HUES48 (cell line): ENCODE measurements around the gene LCT.
"Not testable (repeated sequence)": the region's sequence is repeated elsewhere in the genome, so short reads cannot be mapped to it uniquely, and the experiment has no call there.

Experiments
- H3K27ac ChIP-seq: one replicate; pipeline ENCODE4 v1.7.0; 2013; ENCODE audit warnings: low read depth, low read length, inconsistent platforms
- H3K27me3 ChIP-seq: 2 replicates; pipeline ENCODE4 v1.6.1; 2013; ENCODE audit warnings: mild to moderate bottlenecking, low read length; ENCODE audit not compliant: control insufficient read depth, insufficient read depth
- H3K36me3 ChIP-seq: 2 replicates; pipeline ENCODE4 v1.6.1; 2013; ENCODE audit warnings: low read length; ENCODE audit not compliant: control insufficient read depth, insufficient read depth
- H3K4me1 ChIP-seq: 2 replicates; pipeline ENCODE4 v1.6.1; 2013; ENCODE audit warnings: mild to moderate bottlenecking, low read length; ENCODE audit not compliant: control insufficient read depth, insufficient read depth
- H3K4me3 ChIP-seq: 2 replicates; pipeline ENCODE4 v1.5.1; 2013; ENCODE audit warnings: mild to moderate bottlenecking, low read depth, low read length
- H3K9ac ChIP-seq: 2 replicates; pipeline ENCODE4 v1.6.1; 2013; ENCODE audit warnings: mild to moderate bottlenecking, low read depth, low read length, moderate library complexity
- H3K9me3 ChIP-seq: 2 replicates; pipeline ENCODE4 v1.6.1; 2013; ENCODE audit warnings: low read length; ENCODE audit not compliant: control insufficient read depth, insufficient read depth

Gene LCT

GRCh38 chr2:135817466-135817865, 19.5 kb downstream of the LCT start:
- no peak overlapping the region for H3K4me3 ChIP-seq
- no peaks in the 10 kb centered on the region for H3K27me3 ChIP-seq
- no peaks in the 10 kb centered on the region for H3K9me3 ChIP-seq
- H3K9ac ChIP-seq = no peak overlapping the region
- H3K27ac ChIP-seq = no peak overlapping the region
- no peaks in the 10 kb centered on the region for H3K4me1 ChIP-seq
- no peaks in the 10 kb centered on the region for H3K36me3 ChIP-seq

GRCh38 chr2:135815269-135815668, 21.7 kb downstream of the LCT start:
- Histone ChIP-seq H3K27me3 (no peaks in the 10 kb centered on the region), H3K27ac (no peak overlapping the region), H3K4me3 (no peak overlapping the region), H3K4me1 (no peaks in the 10 kb centered on the region), H3K9me3 (no peaks in the 10 kb centered on the region), H3K36me3 (no peaks in the 10 kb centered on the region), H3K9ac (no peak overlapping the region)

GRCh38 chr2:135812907-135813511, 24.0 kb downstream of the LCT start:
- no peaks in the 10 kb centered on the region for H3K4me1 ChIP-seq
- no peak overlapping the region for H3K9ac ChIP-seq
- no peak overlapping the region for H3K27ac ChIP-seq
- no peaks in the 10 kb centered on the region for H3K27me3 ChIP-seq
- H3K4me3 ChIP-seq = no peak overlapping the region
- no peaks in the 10 kb centered on the region for H3K9me3 ChIP-seq
- H3K36me3 ChIP-seq = no peaks in the 10 kb centered on the region

- H3K36me3 ChIP-seq, H3K9ac ChIP-seq, H3K27me3 ChIP-seq, H3K27ac ChIP-seq, H3K4me1 ChIP-seq, H3K9me3 ChIP-seq, H3K4me3 ChIP-seq: not testable (repeated sequence)
Observed at GRCh38 chr2:135807874-135808273, 29.1 kb downstream of the LCT start.

- Histone ChIP-seq H3K4me3 (no peak overlapping the region), H3K36me3 (no peaks in the 10 kb centered on the region), H3K27me3 (no peaks in the 10 kb centered on the region), H3K27ac (no peak overlapping the region), H3K9ac (no peak overlapping the region), H3K4me1 (no peaks in the 10 kb centered on the region), H3K9me3 (peaks cover 21% of the 10 kb centered on the region)
Observed at GRCh38 chr2:135803278-135803677, 33.7 kb downstream of the LCT start.

- Histone ChIP-seq H3K9ac (no peak overlapping the region), H3K27me3 (no peaks in the 10 kb centered on the region), H3K9me3 (peaks cover 21% of the 10 kb centered on the region), H3K27ac (no peak overlapping the region), H3K4me1 (peaks cover 3% of the 10 kb centered on the region; the same call in 1 of the 2 replicates), H3K4me3 (no peak overlapping the region), H3K36me3 (no peaks in the 10 kb centered on the region)
Observed at GRCh38 chr2:135802350-135802749, 34.6 kb downstream of the LCT start.

GRCh38 chr2:135800513-135801460, 36.2 kb downstream of the LCT start:
- Histone ChIP-seq H3K27me3 (no peaks in the 10 kb centered on the region), H3K27ac (no peak overlapping the region), H3K4me3 (no peak overlapping the region), H3K4me1 (peaks cover 3% of the 10 kb centered on the region; the same call in 1 of the 2 replicates), H3K9ac (no peak overlapping the region), H3K36me3 (no peaks in the 10 kb centered on the region), H3K9me3 (peaks cover 21% of the 10 kb centered on the region)

GRCh38 chr2:135799738-135800137, 37.2 kb downstream of the LCT start:
- Histone ChIP-seq H3K9me3 (peaks cover 21% of the 10 kb centered on the region), H3K9ac (no peak overlapping the region), H3K4me3 (no peak overlapping the region)

GRCh38 chr2:135798762-135799161, 38.2 kb downstream of the LCT start:
- H3K27ac ChIP-seq = no peak overlapping the region
- H3K9ac ChIP-seq = no peak overlapping the region
- no peak overlapping the region for H3K4me3 ChIP-seq
- H3K36me3 ChIP-seq = no peaks in the 10 kb centered on the region
- peaks cover 21% of the 10 kb centered on the region for H3K9me3 ChIP-seq
- no peaks in the 10 kb centered on the region for H3K27me3 ChIP-seq
- peaks cover 3% of the 10 kb centered on the region; the same call in 1 of the 2 replicates for H3K4me1 ChIP-seq

More at GRCh38 chr2:135799738-135800137, 37.2 kb downstream of the LCT start:
- H3K27me3 ChIP-seq = no peaks in the 10 kb centered on the region
- no peaks in the 10 kb centered on the region for H3K36me3 ChIP-seq
- no peak overlapping the region for H3K27ac ChIP-seq
- peaks cover 3% of the 10 kb centered on the region; the same call in 1 of the 2 replicates for H3K4me1 ChIP-seq

- peaks cover 21% of the 10 kb centered on the region for H3K9me3 ChIP-seq
- no peak overlapping the region for H3K4me3 ChIP-seq
- peaks cover 3% of the 10 kb centered on the region; the same call in 1 of the 2 replicates for H3K4me1 ChIP-seq
- H3K9ac ChIP-seq = no peak overlapping the region
- H3K36me3 ChIP-seq = no peaks in the 10 kb centered on the region
- H3K27me3 ChIP-seq = no peaks in the 10 kb centered on the region
- no peak overlapping the region for H3K27ac ChIP-seq
Observed at GRCh38 chr2:135798275-135798705, 38.7 kb downstream of the LCT start.
